ENCODE measurements around the gene SNX11.
"Not testable (repeated sequence)": the region's sequence is repeated elsewhere in the genome, so short reads cannot be mapped to it uniquely, and the experiment has no call there.

SNX11 gene, protein sequence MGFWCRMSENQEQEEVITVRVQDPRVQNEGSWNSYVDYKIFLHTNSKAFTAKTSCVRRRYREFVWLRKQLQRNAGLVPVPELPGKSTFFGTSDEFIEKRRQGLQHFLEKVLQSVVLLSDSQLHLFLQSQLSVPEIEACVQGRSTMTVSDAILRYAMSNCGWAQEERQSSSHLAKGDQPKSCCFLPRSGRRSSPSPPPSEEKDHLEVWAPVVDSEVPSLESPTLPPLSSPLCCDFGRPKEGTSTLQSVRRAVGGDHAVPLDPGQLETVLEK

DNA sequence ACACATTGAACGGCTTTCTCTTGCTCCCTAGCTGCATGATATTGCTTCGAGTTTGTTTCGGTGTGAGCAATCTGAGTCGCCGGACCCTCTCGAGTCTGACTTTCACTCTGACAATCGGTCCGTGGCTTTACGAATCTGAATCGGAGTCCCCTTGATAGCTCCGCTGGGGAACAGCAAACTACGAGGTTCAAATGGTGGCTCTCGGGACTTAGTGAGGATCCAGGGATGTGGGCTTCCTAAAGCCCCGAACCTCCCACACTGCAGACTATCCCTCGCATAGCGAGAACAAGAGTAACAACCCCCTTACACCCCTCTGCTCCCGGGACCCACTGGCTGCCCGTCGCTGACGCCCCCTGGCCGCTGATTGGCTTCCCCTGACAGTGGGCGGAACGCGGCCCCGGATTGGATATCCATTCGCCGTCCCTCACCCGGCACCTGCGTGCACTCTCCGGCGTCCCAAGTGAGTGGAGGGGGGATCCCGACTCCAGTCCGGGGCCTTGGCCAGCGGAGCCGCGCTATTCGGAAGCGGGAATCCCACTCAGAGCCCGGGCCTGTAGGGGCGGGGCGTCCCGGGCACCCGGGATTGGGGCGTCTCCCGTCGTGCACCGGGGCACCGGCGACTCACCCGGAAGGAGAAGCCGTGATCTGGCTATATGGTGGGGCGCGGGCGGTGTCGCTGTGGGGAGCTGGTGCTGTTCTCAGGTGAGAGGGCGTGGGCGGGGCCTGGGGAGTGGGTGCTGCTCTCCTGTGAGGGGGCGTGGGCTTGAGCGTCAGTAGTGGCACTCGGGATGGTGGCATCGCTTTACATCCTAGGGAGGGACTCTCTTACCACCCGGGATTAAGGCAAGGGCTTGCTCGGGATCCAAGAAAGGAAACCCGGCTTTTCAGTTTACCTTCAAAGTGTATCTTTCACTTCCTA is at the start of gene SNX11:
TSS of gene SNX11 (plus strand) at position 630 of the 919 bp plus-strand sequence. CDS start 4,278 bp downstream, outside the sequence.
- Mint-ChIP-seq H3K27me3 (no peaks in the 10 kb centered on the region), H3K4me3 (peak within 1 kb of the TSS; percentile 98), H3K9me3 (peaks cover 9% of the 10 kb centered on the region), H3K36me3 (ENCODE audit: low read depth) (peaks cover 7% of the 10 kb centered on the region), H3K27ac (peak within 1 kb of the TSS; percentile 90), H3K4me1 (ENCODE audit: low read depth) (peaks cover 69% of the 10 kb centered on the region)

DNA sequence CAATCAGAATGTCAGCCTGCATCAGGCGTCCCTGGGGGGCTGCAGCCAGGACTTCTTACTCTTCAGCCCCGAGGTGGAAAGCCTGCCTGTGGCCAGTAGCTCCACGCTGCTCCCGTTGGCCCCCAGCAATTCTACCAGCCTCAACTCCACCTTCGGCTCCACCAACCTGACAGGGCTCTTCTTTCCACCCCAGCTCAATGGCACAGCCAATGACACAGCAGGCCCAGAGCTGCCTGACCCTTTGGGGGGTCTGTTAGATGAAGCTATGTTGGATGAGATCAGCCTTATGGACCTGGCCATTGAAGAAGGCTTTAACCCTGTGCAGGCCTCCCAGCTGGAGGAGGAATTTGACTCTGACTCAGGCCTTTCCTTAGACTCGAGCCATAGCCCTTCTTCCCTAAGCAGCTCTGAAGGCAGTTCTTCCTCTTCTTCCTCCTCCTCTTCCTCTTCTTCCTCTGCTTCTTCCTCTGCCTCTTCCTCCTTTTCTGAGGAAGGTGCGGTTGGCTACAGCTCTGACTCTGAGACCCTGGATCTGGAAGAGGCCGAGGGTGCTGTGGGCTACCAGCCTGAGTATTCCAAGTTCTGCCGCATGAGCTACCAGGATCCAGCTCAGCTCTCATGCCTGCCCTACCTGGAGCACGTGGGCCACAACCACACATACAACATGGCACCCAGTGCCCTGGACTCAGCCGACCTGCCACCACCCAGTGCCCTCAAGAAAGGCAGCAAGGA is 49.0 kb upstream of the SNX11 start:
- H3K4me3 Mint-ChIP-seq = no peak overlapping the region
- no peaks in the 10 kb centered on the region for H3K27me3 Mint-ChIP-seq
- no peak overlapping the region for H3K27ac Mint-ChIP-seq
- peaks cover 69% of the 10 kb centered on the region for H3K36me3 Mint-ChIP-seq (ENCODE audit: low read depth)
- peaks cover 36% of the 10 kb centered on the region for H3K4me1 Mint-ChIP-seq (ENCODE audit: low read depth)
- H3K9me3 Mint-ChIP-seq = no peaks in the 10 kb centered on the region

DNA sequence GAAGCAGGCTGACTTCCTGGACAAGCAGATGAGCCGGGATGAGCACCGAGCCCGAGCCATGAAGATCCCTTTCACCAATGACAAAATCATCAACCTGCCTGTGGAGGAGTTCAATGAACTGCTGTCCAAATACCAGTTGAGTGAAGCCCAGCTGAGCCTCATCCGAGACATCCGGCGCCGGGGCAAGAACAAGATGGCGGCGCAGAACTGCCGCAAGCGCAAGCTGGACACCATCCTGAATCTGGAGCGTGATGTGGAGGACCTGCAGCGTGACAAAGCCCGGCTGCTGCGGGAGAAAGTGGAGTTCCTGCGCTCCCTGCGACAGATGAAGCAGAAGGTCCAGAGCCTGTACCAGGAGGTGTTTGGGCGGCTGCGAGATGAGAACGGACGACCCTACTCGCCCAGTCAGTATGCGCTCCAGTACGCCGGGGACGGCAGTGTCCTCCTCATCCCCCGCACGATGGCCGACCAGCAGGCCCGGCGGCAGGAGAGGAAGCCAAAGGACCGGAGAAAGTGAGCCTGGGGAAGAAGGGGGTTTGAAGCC is 48.4 kb upstream of the SNX11 start:
- no peaks in the 10 kb centered on the region for H3K27me3 Mint-ChIP-seq
- H3K9me3 Mint-ChIP-seq = no peaks in the 10 kb centered on the region
- peaks cover 30% of the 10 kb centered on the region for H3K4me1 Mint-ChIP-seq (ENCODE audit: low read depth)
- peaks cover 69% of the 10 kb centered on the region for H3K36me3 Mint-ChIP-seq (ENCODE audit: low read depth)
- no peak overlapping the region for H3K27ac Mint-ChIP-seq
- H3K4me3 Mint-ChIP-seq = no peak overlapping the region

DNA sequence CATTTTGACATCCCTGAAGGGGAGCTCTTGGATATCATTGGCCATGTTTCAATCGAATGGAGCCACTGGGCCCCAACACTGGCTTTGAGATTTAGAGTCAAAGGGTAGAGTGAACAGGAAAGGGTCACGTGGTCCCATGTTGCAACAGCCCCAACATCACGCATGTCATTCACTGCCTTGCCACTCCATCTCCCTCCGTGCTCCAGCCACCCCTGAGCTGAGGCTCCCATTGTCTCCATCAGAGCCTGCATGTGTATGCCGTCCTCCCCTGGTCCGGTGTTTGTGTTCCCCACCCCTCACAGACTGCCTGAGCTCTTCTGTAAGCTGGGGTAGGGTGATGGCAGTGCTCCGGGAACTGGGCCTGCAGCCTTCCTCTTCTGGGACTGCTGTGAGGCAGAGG is 47.3 kb upstream of the SNX11 start:
- Mint-ChIP-seq H3K27ac (no peak overlapping the region), H3K4me1 (ENCODE audit: low read depth) (peaks cover 23% of the 10 kb centered on the region), H3K4me3 (no peak overlapping the region), H3K27me3 (no peaks in the 10 kb centered on the region), H3K36me3 (ENCODE audit: low read depth) (peaks cover 73% of the 10 kb centered on the region), H3K9me3 (no peaks in the 10 kb centered on the region)

DNA sequence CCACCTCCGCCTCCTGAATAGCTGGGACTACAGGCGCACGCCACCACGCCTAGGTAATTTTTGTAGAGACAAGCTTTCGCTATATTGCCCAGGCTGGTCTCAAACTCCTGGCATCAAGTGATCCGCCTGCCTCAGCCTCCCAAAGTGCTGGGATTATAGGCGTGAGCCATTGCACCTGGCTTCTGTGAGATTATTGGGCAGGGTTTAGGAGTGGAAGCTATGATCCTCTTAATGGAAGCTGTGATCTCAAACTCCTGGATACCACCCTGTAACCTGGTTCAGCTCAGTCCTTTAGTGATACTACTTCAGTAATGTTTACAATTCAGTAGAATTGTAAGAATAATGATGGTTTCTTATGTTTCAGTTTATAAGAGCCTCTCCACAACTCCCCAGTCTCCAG is 45.3 kb upstream of the SNX11 start:
- Mint-ChIP-seq H3K27me3 (no peaks in the 10 kb centered on the region), H3K36me3 (ENCODE audit: low read depth) (peaks cover 62% of the 10 kb centered on the region), H3K4me1 (ENCODE audit: low read depth) (peaks cover 7% of the 10 kb centered on the region), H3K27ac (no peak overlapping the region), H3K4me3 (no peak overlapping the region), H3K9me3 (no peaks in the 10 kb centered on the region)

DNA sequence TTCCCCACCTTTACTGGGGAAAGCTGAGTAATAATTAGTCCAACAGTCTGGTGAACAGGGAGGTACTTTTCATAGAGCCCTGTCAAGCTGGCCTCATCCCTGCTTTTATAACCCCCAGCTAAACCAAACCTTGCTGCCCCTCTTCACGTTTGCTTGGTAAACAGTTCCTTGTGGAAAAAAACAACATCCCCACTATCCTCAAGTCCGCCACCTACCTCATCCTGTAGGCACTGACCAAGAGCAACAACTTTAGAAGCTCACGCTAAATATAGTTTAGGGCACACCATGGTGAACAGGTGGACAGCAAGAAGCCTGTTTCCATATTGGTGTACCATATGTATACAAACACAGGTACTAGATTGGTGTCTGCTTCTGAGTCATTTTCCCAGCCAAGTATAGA is 42.9 kb upstream of the SNX11 start:
- H3K4me1 Mint-ChIP-seq (ENCODE audit: low read depth) = peaks cover 2% of the 10 kb centered on the region
- H3K27me3 Mint-ChIP-seq = no peaks in the 10 kb centered on the region
- H3K4me3 Mint-ChIP-seq = no peak overlapping the region
- no peaks in the 10 kb centered on the region for H3K9me3 Mint-ChIP-seq
- H3K36me3 Mint-ChIP-seq (ENCODE audit: low read depth) = peaks cover 53% of the 10 kb centered on the region
- H3K27ac Mint-ChIP-seq = no peak overlapping the region

DNA sequence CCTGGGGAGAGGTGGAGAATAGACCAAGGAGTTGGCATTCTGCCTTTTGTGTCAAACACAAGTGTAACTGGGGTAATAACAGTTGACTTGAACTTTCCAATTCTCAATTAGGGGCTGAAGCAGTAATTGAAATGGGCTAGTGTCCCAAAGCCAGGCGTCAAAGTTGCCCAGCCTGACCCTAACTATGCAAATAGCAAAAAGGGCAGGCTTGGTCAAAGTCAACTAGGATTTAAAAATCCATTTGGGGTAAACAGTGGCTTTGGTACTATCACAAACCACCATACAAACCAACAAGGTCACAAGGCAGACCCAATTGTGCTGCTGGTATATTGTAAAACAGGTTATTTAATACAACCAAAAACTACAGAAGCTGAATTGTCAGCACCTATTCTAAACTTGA is 41.4 kb upstream of the SNX11 start:
- Mint-ChIP-seq H3K27me3 (no peaks in the 10 kb centered on the region), H3K4me3 (no peak overlapping the region), H3K36me3 (ENCODE audit: low read depth) (peaks cover 41% of the 10 kb centered on the region), H3K27ac (no peak overlapping the region), H3K4me1 (ENCODE audit: low read depth) (no peaks in the 10 kb centered on the region), H3K9me3 (no peaks in the 10 kb centered on the region)

DNA sequence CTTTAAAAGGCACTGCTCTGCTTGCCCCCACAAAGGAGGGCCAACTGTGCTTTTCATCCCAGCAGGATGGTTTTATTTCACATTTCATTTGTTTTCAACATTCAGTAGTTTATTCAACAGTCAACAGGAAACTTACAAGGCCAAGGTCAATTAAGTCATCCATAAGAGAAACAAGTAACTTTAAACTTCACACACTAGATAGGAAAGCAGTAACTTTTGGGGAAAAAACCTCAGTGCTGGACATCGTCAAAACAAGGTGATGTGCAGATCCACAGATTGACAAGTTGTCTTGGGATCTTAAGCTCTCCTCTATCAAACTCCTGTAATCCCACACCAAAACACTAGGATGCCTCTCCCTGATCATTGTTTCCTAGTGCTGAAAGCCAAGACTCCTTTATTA is 40.9 kb upstream of the SNX11 start:
- Mint-ChIP-seq H3K36me3 (ENCODE audit: low read depth) (peaks cover 36% of the 10 kb centered on the region), H3K27ac (no peak overlapping the region), H3K9me3 (no peaks in the 10 kb centered on the region), H3K4me3 (no peak overlapping the region), H3K27me3 (no peaks in the 10 kb centered on the region), H3K4me1 (ENCODE audit: low read depth) (no peaks in the 10 kb centered on the region)

DNA sequence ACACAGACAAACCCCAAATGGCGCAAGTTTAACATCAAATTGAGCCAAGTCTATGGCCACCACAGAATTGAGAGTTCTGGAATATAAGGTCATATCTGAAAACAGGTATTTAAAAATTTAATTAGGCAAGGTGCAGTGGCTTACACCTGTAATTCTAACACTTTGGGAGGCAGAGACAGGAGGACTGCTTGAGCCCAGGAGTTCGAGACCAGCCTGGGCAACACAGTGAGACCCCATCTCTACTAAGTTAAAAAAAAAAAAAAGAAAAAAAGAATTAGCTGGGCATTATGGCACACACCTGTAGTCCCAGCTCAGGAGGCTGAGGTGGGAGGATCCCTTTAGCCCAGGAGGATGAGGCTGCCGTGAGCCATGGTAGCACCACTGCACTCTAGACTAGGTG is 40.3 kb upstream of the SNX11 start:
- no peaks in the 10 kb centered on the region for H3K27me3 Mint-ChIP-seq
- no peak overlapping the region for H3K27ac Mint-ChIP-seq
- no peaks in the 10 kb centered on the region for H3K4me1 Mint-ChIP-seq (ENCODE audit: low read depth)
- H3K36me3 Mint-ChIP-seq (ENCODE audit: low read depth) = peaks cover 35% of the 10 kb centered on the region
- H3K4me3 Mint-ChIP-seq = no peak overlapping the region
- H3K9me3 Mint-ChIP-seq = no peaks in the 10 kb centered on the region

DNA sequence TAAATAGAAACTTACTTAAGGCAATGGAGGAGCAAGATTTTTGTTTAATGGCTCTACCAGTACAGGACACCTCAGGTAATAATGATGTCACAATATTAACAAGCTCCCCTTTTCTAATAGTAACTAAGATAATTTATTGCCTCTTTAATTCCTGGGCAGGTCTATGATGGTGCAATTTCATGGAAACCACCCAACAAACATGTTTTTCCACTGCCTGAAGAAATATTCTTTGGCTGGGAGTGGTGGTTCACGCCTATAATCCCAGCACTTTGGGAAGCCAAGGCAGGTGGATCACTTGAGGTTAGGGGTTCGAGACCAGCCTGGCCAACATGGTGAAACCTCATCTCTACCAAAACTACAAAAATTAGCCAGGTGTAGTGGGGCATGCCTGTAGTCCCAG is 39.8 kb upstream of the SNX11 start:
- H3K36me3 Mint-ChIP-seq (ENCODE audit: low read depth) = peaks cover 32% of the 10 kb centered on the region
- not testable (repeated sequence) for H3K9me3 Mint-ChIP-seq; H3K27me3 Mint-ChIP-seq; H3K4me3 Mint-ChIP-seq; H3K4me1 Mint-ChIP-seq (ENCODE audit: low read depth); H3K27ac Mint-ChIP-seq

DNA sequence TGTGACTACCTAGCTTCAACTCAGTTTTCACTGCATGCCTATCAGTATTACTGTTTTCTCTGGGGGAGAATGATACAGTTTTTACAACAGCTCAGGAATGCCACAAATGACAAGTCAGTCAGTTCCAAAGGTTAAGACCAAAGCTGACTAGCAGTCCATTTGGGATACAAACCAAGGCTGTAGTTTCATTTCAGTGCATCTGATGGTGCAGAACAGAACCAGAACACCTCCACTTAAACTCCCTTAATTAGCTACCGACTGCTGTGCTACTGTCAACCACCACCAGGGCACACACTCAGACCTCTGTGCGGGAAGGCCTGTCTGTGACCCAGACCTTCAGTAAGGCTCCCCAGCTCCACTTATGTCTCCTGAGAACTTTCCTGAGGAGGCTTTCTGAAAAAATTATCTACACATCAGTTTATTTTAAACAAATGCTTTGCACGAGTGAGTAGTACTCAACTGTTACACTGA is 39.0 kb upstream of the SNX11 start:
- H3K4me1 Mint-ChIP-seq (ENCODE audit: low read depth) = no peaks in the 10 kb centered on the region
- no peak overlapping the region for H3K27ac Mint-ChIP-seq
- H3K4me3 Mint-ChIP-seq = no peak overlapping the region

DNA sequence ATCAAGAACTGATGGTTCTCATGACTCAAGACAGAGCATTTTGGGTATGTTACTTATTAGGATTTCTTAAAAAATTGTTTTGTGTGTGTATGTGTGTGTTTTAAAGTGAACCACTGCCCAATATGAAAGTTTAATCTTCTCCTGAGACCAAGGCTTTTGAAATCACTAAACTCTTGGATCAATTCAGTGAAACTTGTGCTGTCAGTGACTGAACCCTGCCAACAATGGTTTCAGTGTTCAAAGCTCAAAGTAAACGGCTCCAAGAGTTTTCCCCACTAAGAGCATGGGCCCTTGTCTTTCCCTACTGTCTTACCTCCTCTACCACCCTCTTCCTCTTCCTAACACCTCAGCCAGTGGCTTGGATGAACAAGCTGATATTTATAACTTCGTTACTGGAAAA is 37.4 kb upstream of the SNX11 start:
- Mint-ChIP-seq H3K27me3 (no peaks in the 10 kb centered on the region), H3K4me3 (no peak overlapping the region)

More for the DNA sequence above, 39.0 kb upstream of the SNX11 start:
- Mint-ChIP-seq H3K9me3 (no peaks in the 10 kb centered on the region), H3K27me3 (no peaks in the 10 kb centered on the region), H3K36me3 (ENCODE audit: low read depth) (peaks cover 36% of the 10 kb centered on the region)

DNA sequence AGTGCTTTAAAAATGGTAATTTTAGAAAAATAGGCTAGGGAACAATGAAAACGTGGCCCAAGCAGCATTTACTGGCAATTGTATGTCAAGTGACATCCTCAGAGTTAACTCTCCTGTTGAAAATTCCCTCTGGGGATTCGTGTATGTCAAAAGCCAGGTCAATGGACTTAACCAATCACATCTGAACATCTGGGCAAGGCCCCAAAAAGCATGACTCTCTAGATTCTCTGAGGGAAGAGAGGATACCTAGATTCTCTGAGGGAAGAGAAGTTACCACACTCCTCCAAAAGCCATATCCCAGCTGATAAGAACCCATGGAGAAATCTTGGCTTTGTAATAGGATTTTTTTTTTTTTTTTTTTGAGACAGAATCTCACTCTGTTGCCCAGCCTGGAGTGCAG is 35.9 kb upstream of the SNX11 start:
- no peak overlapping the region for H3K4me3 Mint-ChIP-seq
- peaks cover 44% of the 10 kb centered on the region for H3K36me3 Mint-ChIP-seq (ENCODE audit: low read depth)
- no peak overlapping the region for H3K27ac Mint-ChIP-seq

More for the DNA sequence above, 37.4 kb upstream of the SNX11 start:
- Mint-ChIP-seq H3K4me1 (ENCODE audit: low read depth) (no peaks in the 10 kb centered on the region), H3K36me3 (ENCODE audit: low read depth) (peaks cover 40% of the 10 kb centered on the region), H3K27ac (no peak overlapping the region), H3K9me3 (no peaks in the 10 kb centered on the region)

DNA sequence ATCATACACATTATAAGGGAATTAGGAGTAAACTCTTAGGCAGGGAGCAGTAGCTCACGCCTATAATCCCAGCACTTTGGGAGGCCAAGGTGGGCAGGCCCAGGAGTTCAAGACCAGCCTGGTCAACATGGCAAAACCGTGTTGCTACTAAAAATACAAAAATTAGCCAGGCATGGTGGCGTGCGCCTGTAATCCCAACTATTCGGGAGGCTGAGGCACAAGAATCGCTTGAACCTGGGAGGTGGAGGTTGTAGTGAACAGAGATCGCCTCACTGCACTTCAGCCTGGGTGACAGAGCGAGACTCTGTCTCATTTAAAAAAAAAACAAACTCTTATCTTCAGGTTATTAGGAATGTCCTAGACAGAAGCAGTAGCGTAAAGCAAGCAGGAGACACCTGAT is 34.8 kb upstream of the SNX11 start:
- not testable (repeated sequence) for H3K27me3 Mint-ChIP-seq; H3K27ac Mint-ChIP-seq; H3K9me3 Mint-ChIP-seq; H3K4me3 Mint-ChIP-seq; H3K4me1 Mint-ChIP-seq (ENCODE audit: low read depth)
- peaks cover 44% of the 10 kb centered on the region for H3K36me3 Mint-ChIP-seq (ENCODE audit: low read depth)

More for the DNA sequence above, 35.9 kb upstream of the SNX11 start:
- Mint-ChIP-seq H3K27me3 (no peaks in the 10 kb centered on the region), H3K9me3 (no peaks in the 10 kb centered on the region), H3K4me1 (ENCODE audit: low read depth) (no peaks in the 10 kb centered on the region)
